GM12891 (cell line): ENCODE measurements around the gene SETBP1.

Experiments
- POLR2A ChIP-seq: IDR thresholded peaks from 2 replicates; pipeline ENCODE4 v1.6.1; 2011; ENCODE audit warnings: low read depth, low read length, control low read depth
- POLR2AphosphoS5 ChIP-seq: IDR thresholded peaks from 2 replicates; pipeline ENCODE4 v1.6.1; 2011; ENCODE audit warnings: low read depth, low read length, control low read depth
- POU2F2 ChIP-seq: IDR thresholded peaks from 2 replicates; pipeline ENCODE4 v1.6.1; 2011; ENCODE audit warnings: low read depth, mild to moderate bottlenecking, control low read depth, low read length, moderate library complexity
- TAF1 ChIP-seq: IDR thresholded peaks from 2 replicates; pipeline ENCODE4 v1.6.1; 2011; ENCODE audit warnings: low read depth, low read length, control low read depth

DNA sequence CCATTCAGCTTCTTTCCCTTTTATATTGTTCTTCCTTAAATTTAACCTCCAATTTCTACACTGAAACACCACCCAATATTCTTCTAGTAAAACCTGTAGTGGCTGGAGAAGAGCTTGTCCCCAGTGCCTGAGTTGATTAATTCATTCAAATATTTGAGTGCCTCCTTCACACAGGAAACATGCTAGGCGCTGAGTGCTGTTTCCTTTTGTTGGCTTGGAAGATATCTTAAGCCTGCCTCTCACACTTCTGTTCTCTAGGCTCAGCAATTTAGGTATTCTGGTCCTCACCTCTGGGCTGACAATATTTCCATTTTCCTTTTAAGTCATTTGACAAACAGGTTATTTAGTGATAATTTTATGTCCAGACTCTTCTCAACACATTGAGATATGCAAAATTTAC lies 185.4 kb downstream of the SETBP1 start:
- TF ChIP-seq POLR2A, result no peak
- no peak for TF ChIP-seq TAF1
- TF ChIP-seq POLR2AphosphoS5, result no peak
- no peak for TF ChIP-seq POU2F2
